GM12873 (cell line): ENCODE results near the gene ANKRD44.

Experiments
- TF ChIP-seq, protein P1 (sequence below): IDR thresholded peaks from 2 replicates; pipeline ENCODE4 v1.5.1; 2012; ENCODE audit warnings: low read depth, mild to moderate bottlenecking, moderate library complexity, low read length, control low read depth; ENCODE audit not compliant: insufficient read depth; ENCODE audit errors: missing control alignments

Gene ANKRD44

GRCh38 chr2:197204519-197205250 lies 105.9 kb downstream of the ANKRD44 start:
- TF ChIP-seq, protein P1, sequence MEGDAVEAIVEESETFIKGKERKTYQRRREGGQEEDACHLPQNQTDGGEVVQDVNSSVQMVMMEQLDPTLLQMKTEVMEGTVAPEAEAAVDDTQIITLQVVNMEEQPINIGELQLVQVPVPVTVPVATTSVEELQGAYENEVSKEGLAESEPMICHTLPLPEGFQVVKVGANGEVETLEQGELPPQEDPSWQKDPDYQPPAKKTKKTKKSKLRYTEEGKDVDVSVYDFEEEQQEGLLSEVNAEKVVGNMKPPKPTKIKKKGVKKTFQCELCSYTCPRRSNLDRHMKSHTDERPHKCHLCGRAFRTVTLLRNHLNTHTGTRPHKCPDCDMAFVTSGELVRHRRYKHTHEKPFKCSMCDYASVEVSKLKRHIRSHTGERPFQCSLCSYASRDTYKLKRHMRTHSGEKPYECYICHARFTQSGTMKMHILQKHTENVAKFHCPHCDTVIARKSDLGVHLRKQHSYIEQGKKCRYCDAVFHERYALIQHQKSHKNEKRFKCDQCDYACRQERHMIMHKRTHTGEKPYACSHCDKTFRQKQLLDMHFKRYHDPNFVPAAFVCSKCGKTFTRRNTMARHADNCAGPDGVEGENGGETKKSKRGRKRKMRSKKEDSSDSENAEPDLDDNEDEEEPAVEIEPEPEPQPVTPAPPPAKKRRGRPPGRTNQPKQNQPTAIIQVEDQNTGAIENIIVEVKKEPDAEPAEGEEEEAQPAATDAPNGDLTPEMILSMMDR, result no peak

GRCh38 chr2:197201874-197202273 lies 108.7 kb downstream of the ANKRD44 start:
- TF ChIP-seq, protein P1, result no peak

DNA sequence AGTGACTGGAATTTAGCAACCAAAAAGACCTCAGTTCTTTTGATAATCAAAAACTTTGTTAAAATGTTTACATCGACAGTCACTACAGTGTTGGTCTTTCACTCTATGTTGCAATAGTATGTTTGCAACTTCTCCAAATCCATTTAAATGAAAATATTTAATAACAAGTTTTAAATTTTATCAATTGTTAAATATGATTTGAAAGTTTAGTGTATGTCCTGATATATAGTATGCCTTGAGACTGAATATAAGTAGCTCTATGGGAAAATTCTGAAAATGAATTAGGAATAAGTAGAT lies 109.9 kb downstream of the ANKRD44 start:
- TF ChIP-seq, protein P1, result no peak

GRCh38 chr2:197200051-197200761 lies 110.4 kb downstream of the ANKRD44 start:
- TF ChIP-seq, protein P1, result no peak

GRCh38 chr2:197198890-197199289 lies 111.7 kb downstream of the ANKRD44 start:
- TF ChIP-seq, protein P1, result no peak

DNA sequence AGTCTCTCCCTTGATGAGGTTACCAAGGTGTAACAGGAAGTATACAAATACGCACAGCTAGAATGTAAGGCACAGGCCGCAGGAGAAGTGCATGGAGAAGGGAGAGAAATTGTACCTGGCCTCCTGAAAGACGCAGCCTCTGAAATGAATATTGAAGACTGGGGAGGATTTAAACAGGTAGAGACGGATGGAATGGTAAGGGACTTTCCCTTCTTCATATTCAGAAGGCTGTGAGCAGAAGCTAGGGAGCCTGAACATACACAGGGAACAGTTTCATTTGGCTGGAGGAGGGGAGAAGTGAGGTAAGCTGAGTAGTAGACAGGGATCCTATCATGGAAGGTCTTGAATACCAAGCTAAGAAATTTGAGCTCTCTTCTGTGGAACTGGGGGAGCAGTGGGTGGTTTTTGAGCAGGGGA lies 112.7 kb downstream of the ANKRD44 start:
- TF ChIP-seq, protein P1, result no peak

GRCh38 chr2:197196541-197197180 lies 113.9 kb downstream of the ANKRD44 start:
- TF ChIP-seq, protein P1, result no peak
